ENCODE results near the gene BMAL2.

- TF ChIP-seq CTCF (IDR thresholded peaks at IDR 0.05 in 4 of 5, conservative IDR thresholded peaks at IDR 0.05 in 1 of 5) (no peak), POLR2A (IDR thresholded peaks at IDR 0.05) (no peak)
Measured at GRCh38 chr12:27299102-27299501, 33.5 kb upstream of the BMAL2 start.

Data from gastrocnemius medialis (tissue), 4 donors.